Esophagus (tissue), 2 donors: ENCODE data around the gene NCAPG2. TPM values are rescaled to one million over a fixed set of nuclear protein-coding genes. Genes with fewer than 3 reads are reported as not detected.

Experiments used
- H3K27ac ChIP-seq, 2 donors: one replicate each; pipeline ENCODE4 v1.5.1; 2013; ENCODE audit warnings: low read depth in 2 of 2, mild to moderate bottlenecking in 2 of 2, inconsistent platforms in 1 of 2, low read length in 1 of 2, moderate library complexity in 1 of 2
- H3K27me3 ChIP-seq, 2 donors: one replicate each; pipeline ENCODE4 v1.6.1; 2013; ENCODE audit warnings: low read length in 2 of 2, control low read depth in 1 of 2, mild to moderate bottlenecking in 1 of 2; ENCODE audit not compliant: insufficient read depth in 2 of 2, control insufficient read depth in 1 of 2
- H3K36me3 ChIP-seq, 2 donors: one replicate each; pipeline ENCODE4 v1.6.1; 2013; ENCODE audit warnings: low read length in 1 of 2; ENCODE audit not compliant: control insufficient read depth in 2 of 2, insufficient read depth in 2 of 2
- H3K4me1 ChIP-seq, 2 donors: one replicate each; pipeline ENCODE4 v1.6.1; 2013; ENCODE audit warnings: low read length in 1 of 2; ENCODE audit not compliant: control insufficient read depth in 2 of 2, insufficient read depth in 2 of 2
- H3K4me3 ChIP-seq, 2 donors: one replicate each; pipeline ENCODE4 v1.5.1; 2013; ENCODE audit warnings: low read length in 2 of 2, mild to moderate bottlenecking in 2 of 2, low read depth in 1 of 2, moderate library complexity in 1 of 2
- H3K9me3 ChIP-seq, 2 donors: one replicate each; pipeline ENCODE4 v1.6.1; 2013; ENCODE audit warnings: mild to moderate bottlenecking in 2 of 2, low read depth in 1 of 2, low read length in 1 of 2, moderate library complexity in 1 of 2; ENCODE audit not compliant: control insufficient read depth in 2 of 2, insufficient read depth in 1 of 2
- WGBS, 2 donors: extraction: QIAGEN DNeasy Blood & Tissue Kit; methylation state at CpG; one replicate each; pipeline ENCODE4 v1.1.7; 2013; 5-methylcytosine and 5-hydroxymethylcytosine counted together
- polyA plus RNA-seq, 2 donors: library from polyadenylated mRNA; stranded (reverse); fragments of 200-250 nt; gene quantifications; one replicate each; pipeline ENCODE4 v1.2.3, GENCODE V29; 2013
- donor health status: healthy with polysubstance abuse.
- donor health status: Bipolar disorder and iron deficiency.

The NCAPG2 gene
- polyA plus RNA-seq, 2 donors, result 4.9 to 8.1 TPM

DNA sequence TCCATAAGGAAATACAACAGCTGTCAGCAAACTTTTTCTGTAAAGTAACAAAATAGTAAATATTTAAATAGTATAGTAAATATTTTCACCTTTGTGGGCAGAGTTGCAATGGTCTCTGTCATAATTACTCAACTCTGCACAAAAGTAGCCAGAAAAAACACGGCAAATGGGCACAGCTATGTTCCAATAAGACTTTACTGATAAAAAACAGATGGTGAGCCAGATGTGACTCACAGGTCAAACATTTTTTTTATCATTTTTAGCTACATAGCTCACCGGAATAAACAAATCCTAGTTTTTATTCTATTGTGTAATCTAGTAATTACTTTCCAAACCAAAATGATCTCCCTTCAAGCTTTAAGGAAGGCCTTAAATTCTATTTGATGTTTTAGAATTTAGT is 55.3 kb downstream of the NCAPG2 start:
- WGBS, 2 donors, result 21 to 39% methylated on average over 2 of the region's 2 CpGs
- Histone ChIP-seq H3K27me3 (no peaks in the 10 kb centered on the region), H3K27ac (no peak overlapping the region), H3K36me3 (peaks cover 4 to 10% of the 10 kb centered on the region in 2 donors), H3K4me3 (no peak overlapping the region), H3K4me1 (no peaks in the 10 kb centered on the region), H3K9me3 (no peaks in the 10 kb centered on the region)

GRCh38 chr7:158648787-158649186 is 55.8 kb downstream of the NCAPG2 start:
- no peaks in the 10 kb centered on the region for H3K4me1 ChIP-seq
- no peak overlapping the region for H3K4me3 ChIP-seq
- no peaks in the 10 kb centered on the region for H3K9me3 ChIP-seq
- H3K36me3 ChIP-seq, result peaks cover 4 to 5% of the 10 kb centered on the region in 2 donors
- H3K27me3 ChIP-seq, result no peaks in the 10 kb centered on the region
- 90 to 96% methylated on average over 9 of the region's 9 CpGs for WGBS, 2 donors
- H3K27ac ChIP-seq, result no peak overlapping the region

DNA sequence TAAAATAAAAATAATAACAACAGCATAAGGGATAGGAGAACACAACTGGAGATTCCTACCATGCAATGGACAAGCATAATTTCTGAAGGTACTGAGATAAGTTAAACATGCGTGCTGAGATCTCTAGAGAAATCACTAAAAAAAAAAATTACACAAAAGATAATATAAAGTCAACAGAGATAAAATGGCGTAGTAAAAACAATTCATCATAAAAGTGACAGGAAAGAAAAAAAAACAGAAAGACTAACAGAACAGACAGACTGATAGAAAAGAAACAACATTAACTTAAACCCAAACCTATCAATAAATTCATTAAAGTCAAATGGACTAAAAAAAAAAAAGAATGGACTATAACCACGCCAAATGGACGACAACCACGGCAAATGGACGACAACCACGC is 56.4 kb downstream of the NCAPG2 start:
- H3K36me3 ChIP-seq, result peaks cover 5 to 7% of the 10 kb centered on the region in 2 donors
- 84 to 97% methylated on average over 7 of the region's 7 CpGs for WGBS, 2 donors
- H3K27me3 ChIP-seq, result no peaks in the 10 kb centered on the region
- no peak overlapping the region for H3K4me3 ChIP-seq
- H3K27ac ChIP-seq, result no peak overlapping the region
- no peaks in the 10 kb centered on the region for H3K9me3 ChIP-seq
- H3K4me1 ChIP-seq, result no peaks in the 10 kb centered on the region

DNA sequence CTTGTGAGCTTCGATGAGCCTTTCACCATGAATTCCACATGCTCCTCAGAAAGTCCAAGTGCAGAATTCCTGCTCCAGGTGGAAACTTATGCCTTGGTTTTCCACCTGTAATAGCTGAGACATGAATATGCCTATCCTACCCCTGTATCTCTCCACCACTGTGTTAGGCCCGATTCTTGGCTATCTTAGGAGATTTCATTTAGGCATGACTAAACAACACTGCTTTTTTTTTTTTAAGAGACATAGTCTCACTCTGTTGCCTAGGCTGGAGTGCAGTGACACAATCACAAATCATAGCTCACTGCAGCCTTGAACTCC is 57.2 kb downstream of the NCAPG2 start:
- Histone ChIP-seq H3K27ac (no peak overlapping the region), H3K4me1 (no peaks in the 10 kb centered on the region), H3K4me3 (no peak overlapping the region), H3K9me3 (no peaks in the 10 kb centered on the region), H3K27me3 (no peaks in the 10 kb centered on the region), H3K36me3 (peaks cover 5 to 7% of the 10 kb centered on the region in 2 donors)
- 88 to 89% methylated on average over 2 of the region's 2 CpGs for WGBS, 2 donors

DNA sequence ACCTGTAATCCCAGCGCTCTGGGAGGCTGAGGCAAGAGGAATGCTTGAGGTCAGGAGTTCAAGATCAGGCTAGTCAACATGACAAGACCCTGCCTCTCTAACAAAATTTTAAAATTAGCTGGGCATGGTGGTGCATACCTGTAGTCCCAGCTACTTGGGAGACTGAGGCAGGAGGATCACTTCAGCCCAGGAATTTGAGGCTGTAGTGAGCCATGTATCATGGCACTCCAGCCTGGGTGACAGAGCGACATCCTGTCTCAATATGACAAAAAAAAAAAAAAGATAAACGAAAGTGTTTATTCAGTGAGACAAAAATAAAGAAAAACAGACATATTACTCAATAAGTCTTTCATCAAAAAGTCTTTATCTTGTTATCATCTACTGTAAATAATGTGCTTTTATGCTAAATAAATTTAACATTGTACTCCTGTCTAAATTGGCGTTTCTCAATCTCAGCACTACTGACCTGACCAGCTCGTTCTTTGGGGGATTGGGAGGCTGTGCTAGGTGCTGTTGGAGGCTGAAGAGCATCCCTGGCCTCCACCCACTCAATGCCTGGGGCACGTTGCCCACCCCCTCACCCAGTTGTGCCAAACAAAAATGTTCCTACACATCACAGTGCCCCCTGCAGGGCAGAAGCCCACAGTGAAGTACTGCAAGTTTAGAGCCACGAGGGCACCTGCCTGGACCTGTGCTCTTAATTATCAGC is 57.7 kb downstream of the NCAPG2 start:
- Histone ChIP-seq H3K4me3 (no peak overlapping the region), H3K36me3 (peaks cover 3 to 7% of the 10 kb centered on the region in 2 donors), H3K27ac (no peak overlapping the region), H3K9me3 (no peaks in the 10 kb centered on the region), H3K4me1 (no peaks in the 10 kb centered on the region), H3K27me3 (no peaks in the 10 kb centered on the region)
- 84 to 85% methylated on average over 7 of the region's 7 CpGs for WGBS, 2 donors

DNA sequence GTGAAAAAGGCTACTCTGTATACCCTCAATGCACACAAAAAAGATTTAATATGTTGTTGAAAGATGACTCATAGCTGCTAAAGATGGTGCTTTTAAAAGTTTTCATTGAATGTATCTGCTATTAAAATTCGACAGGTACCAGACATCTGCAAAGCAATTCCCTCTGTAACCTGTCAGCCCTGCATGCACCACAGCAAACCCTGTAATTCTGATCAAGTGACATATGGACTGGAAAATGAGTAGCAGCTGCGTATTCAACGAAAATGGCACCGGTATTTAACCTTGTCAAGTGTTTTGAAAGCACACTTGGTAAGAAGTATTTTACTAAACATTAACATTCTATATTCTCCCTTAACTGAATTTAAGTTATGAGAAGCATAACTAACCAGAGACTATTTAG is 58.8 kb downstream of the NCAPG2 start:
- Histone ChIP-seq H3K27ac (no peak overlapping the region), H3K4me3 (no peak overlapping the region), H3K27me3 (no peaks in the 10 kb centered on the region), H3K36me3 (peaks cover 2 to 7% of the 10 kb centered on the region in 2 donors), H3K4me1 (no peaks in the 10 kb centered on the region), H3K9me3 (no peaks in the 10 kb centered on the region)
- whole genome bisulfite sequencing, 2 donors, result 89 to 94% methylated on average over 4 of the region's 4 CpGs

GRCh38 chr7:158642149-158642548 is 62.5 kb downstream of the NCAPG2 start:
- WGBS, 2 donors, result 97 to 98% methylated on average over 4 of the region's 4 CpGs
- H3K4me3 ChIP-seq, result no peak overlapping the region
- no peaks in the 10 kb centered on the region for H3K9me3 ChIP-seq
- H3K4me1 ChIP-seq, result no peaks in the 10 kb centered on the region
- no peaks in the 10 kb centered on the region for H3K27me3 ChIP-seq
- H3K27ac ChIP-seq, result no peak overlapping the region
- H3K36me3 ChIP-seq, result peaks cover 2 to 7% of the 10 kb centered on the region in 2 donors

DNA sequence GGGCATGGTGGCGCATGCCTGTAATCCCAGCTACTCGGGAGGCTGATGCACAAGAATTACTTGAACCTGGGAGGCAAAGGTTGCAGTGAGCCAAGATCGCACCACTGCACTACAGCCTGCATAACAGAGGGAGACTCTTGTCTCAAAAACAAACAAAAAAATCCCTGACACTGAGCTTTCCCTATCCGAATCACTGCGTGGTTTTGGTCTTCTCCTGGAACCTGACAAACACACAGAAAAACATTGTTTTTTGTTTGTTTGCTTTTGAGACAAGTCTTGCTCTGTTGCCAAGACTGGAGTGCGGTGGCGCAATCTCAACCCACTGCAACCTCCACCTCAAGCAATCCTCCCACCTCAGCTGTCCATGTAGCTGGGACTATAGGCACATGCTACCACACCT is 66.6 kb downstream of the NCAPG2 start:
- 89 to 98% methylated on average over 7 of the region's 7 CpGs for WGBS, 2 donors
- H3K4me3 ChIP-seq, result no peak overlapping the region

GRCh38 chr7:158633055-158633956 is 71.3 kb downstream of the NCAPG2 start:
- Histone ChIP-seq H3K9me3 (no peaks in the 10 kb centered on the region), H3K36me3 (no peaks in the 10 kb centered on the region), H3K27me3 (no peaks in the 10 kb centered on the region), H3K4me3 (no peak overlapping the region), H3K27ac (no peak overlapping the region), H3K4me1 (no peaks in the 10 kb centered on the region)
- WGBS, 2 donors, result 95 to 96% methylated on average over 11 of the region's 11 CpGs

More for the DNA sequence above, 66.6 kb downstream of the NCAPG2 start:
- no peaks in the 10 kb centered on the region for H3K36me3 ChIP-seq
- no peaks in the 10 kb centered on the region for H3K27me3 ChIP-seq
- H3K4me1 ChIP-seq, result no peaks in the 10 kb centered on the region
- no peak overlapping the region for H3K27ac ChIP-seq
- H3K9me3 ChIP-seq, result no peaks in the 10 kb centered on the region
